HG03460 (cell line): ENCODE measurements around the gene TXNDC9.
"Not testable (repeated sequence)": the region's sequence is repeated elsewhere in the genome, so short reads cannot be mapped to it uniquely, and the experiment has no call there.

ENCODE experiments used
- ATAC-seq: cut with Tn5 transposase; IDR thresholded peaks from one replicate; pipeline ENCODE4 v1.9.1; 2021; ENCODE audit not compliant: unreplicated experiment

Gene TXNDC9

GRCh38 chr2:99335911-99336803 is at the start of gene TXNDC9:
TSS of gene TXNDC9 (minus strand) at chr2:99336333. CDS start at chr2:99333210, 3,123 bp downstream.
- ATAC-seq, result peak; percentile 66

GRCh38 chr2:99382143-99382542 is 46.0 kb upstream of the TXNDC9 start:
- no peak for ATAC-seq

- no peak for ATAC-seq
These were observed 44.4 kb upstream of the TXNDC9 start for GRCh38 chr2:99380376-99381010.

- no peak for ATAC-seq
These were observed 41.7 kb upstream of the TXNDC9 start for GRCh38 chr2:99377879-99378278.

- ATAC-seq, result no peak
These were observed 40.2 kb upstream of the TXNDC9 start for GRCh38 chr2:99376254-99376864.

- ATAC-seq, result no peak
These were observed 38.6 kb upstream of the TXNDC9 start for GRCh38 chr2:99374747-99375146.

GRCh38 chr2:99373144-99373543 is 37.0 kb upstream of the TXNDC9 start:
- no peak for ATAC-seq

- ATAC-seq, result not testable (repeated sequence)
These were observed 32.7 kb upstream of the TXNDC9 start for GRCh38 chr2:99368854-99369253.

GRCh38 chr2:99365661-99366060 is 29.5 kb upstream of the TXNDC9 start:
- no peak for ATAC-seq

GRCh38 chr2:99356853-99357252 is 20.7 kb upstream of the TXNDC9 start:
- ATAC-seq, result peak; percentile 71

- ATAC-seq, result not testable (repeated sequence)
These were observed 18.7 kb upstream of the TXNDC9 start for GRCh38 chr2:99354825-99355224.

GRCh38 chr2:99354070-99354469 is 17.9 kb upstream of the TXNDC9 start:
- no peak for ATAC-seq

GRCh38 chr2:99350194-99350593 is 14.1 kb upstream of the TXNDC9 start:
- ATAC-seq, result no peak

GRCh38 chr2:99348173-99348572 is 12.0 kb upstream of the TXNDC9 start:
- ATAC-seq, result peak; percentile 74

- no peak for ATAC-seq
These were observed 10.1 kb upstream of the TXNDC9 start for GRCh38 chr2:99346218-99346617.

GRCh38 chr2:99345446-99345845 is 9.3 kb upstream of the TXNDC9 start:
- ATAC-seq, result not testable (repeated sequence)

GRCh38 chr2:99342536-99342935 is 6.4 kb upstream of the TXNDC9 start:
- ATAC-seq, result no peak

GRCh38 chr2:99340669-99341236 is 4.6 kb upstream of the TXNDC9 start:
- no peak for ATAC-seq

- ATAC-seq, result no peak
These were observed 2.0 kb upstream of the TXNDC9 start for GRCh38 chr2:99338029-99338585.

- peak; percentile 57 for ATAC-seq
These were observed 1.2 kb upstream of the TXNDC9 start, which contains the start of gene EIF5B for GRCh38 chr2:99337113-99338028. TSS of gene EIF5B (plus strand) at chr2:99337389. CDS start at chr2:99337555, 166 bp downstream.
